Natural killer cell (primary cell): ENCODE results near the gene TFCP2. TPM values are rescaled to one million over a fixed set of nuclear protein-coding genes. Genes with fewer than 3 reads are reported as not detected.

Source experiments
- ATAC-seq, 3 donors: fragments of 150-1000 bp in 2 of 3; fragments of 200-7000 bp in 1 of 3; cut with Tn5 transposase; 1 replicate in 1 of 3; 2 replicates in 2 of 3; pipeline ENCODE4 v1.10.0; 2021; ENCODE audit warnings: mild to moderate bottlenecking in 2 of 3, moderate library complexity in 2 of 3
- DNase-seq, 2 donors: peaks; one replicate each; pipeline versions ENCODE4 v3.0.0 to v3.0.0-alpha.2; 2013 to 2021; ENCODE audit warnings: mixed read lengths in 1 of 2
- H3K27ac ChIP-seq: one replicate; pipeline ENCODE4 v1.5.1; 2013; ENCODE audit warnings: mild to moderate bottlenecking, low read length
- H3K27me3 ChIP-seq: one replicate; pipeline ENCODE4 v1.6.1; 2013; ENCODE audit warnings: low read length; ENCODE audit not compliant: control insufficient read depth, insufficient read depth
- H3K36me3 ChIP-seq: one replicate; pipeline ENCODE4 v1.6.1; 2013; ENCODE audit warnings: low read length; ENCODE audit not compliant: control insufficient read depth, insufficient read depth
- H3K4me1 ChIP-seq: one replicate; pipeline ENCODE4 v1.6.1; 2013; ENCODE audit warnings: low read length; ENCODE audit not compliant: control insufficient read depth, insufficient read depth
- H3K4me3 ChIP-seq: one replicate; pipeline ENCODE4 v1.5.1; 2013; ENCODE audit warnings: low read length
- H3K9me3 ChIP-seq: one replicate; pipeline ENCODE4 v1.6.1; 2013; ENCODE audit warnings: low read length; ENCODE audit not compliant: control insufficient read depth, insufficient read depth
- H3K27ac Mint-ChIP-seq, 2 donors: one replicate each; pipeline ENCODE4 v1.8.0; 2022; ENCODE audit warnings: mild to moderate bottlenecking in 2 of 2, mixed read lengths in 2 of 2, moderate library complexity in 1 of 2
- H3K27me3 Mint-ChIP-seq, 2 donors: one replicate each; pipeline ENCODE4 v1.8.0; 2022; ENCODE audit warnings: low read depth in 2 of 2, mixed read lengths in 2 of 2
- H3K36me3 Mint-ChIP-seq: one replicate; pipeline ENCODE4 v1.8.0; 2022; ENCODE audit warnings: mixed read lengths
- H3K4me1 Mint-ChIP-seq, 2 donors: one replicate each; pipeline ENCODE4 v1.8.0; 2022; ENCODE audit warnings: mixed read lengths in 2 of 2
- H3K4me3 Mint-ChIP-seq: one replicate; pipeline ENCODE4 v1.8.0; 2022; ENCODE audit warnings: mild to moderate bottlenecking, moderate library complexity, mixed read lengths
- H3K9me3 Mint-ChIP-seq, 2 donors: one replicate each; pipeline ENCODE4 v1.8.0; 2022; ENCODE audit warnings: mixed read lengths in 2 of 2
- CTCF ChIP-seq: fragments of 200-600 bp; IDR thresholded peaks from one replicate; pipeline ENCODE4 v1.8.0; 2022; ENCODE audit warnings: antibody characterized with exemption
- WGBS: methylation state at CpG from one replicate; pipeline ENCODE4 v1.1.7; 2013; ENCODE audit warnings: missing lambda C conversion rate; ENCODE audit not compliant: insufficient coverage; 5-methylcytosine and 5-hydroxymethylcytosine counted together
- intact Hi-C: fragments of 100-400 bp; cut with micrococcal nuclease; formaldehyde crosslinking; loops from one replicate; pipeline ENCODE4 v1.14.2; 2022
- total RNA-seq, 4 donors: library from RNA; stranded (reverse); fragments of 120-200 nt in 1 of 4; gene quantifications; one replicate each; pipeline versions ENCODE4 v1.2.3 to v1.2.4, GENCODE V29; 2013 to 2022

Gene TFCP2
- total RNA-seq, 3 donors from 2014 or later (not counting 1 experiment from before 2014, with no cell fraction given), result 26.6 to 34.8 (median 34.8) TPM

GRCh38 chr12:51188359-51189051, 15.6 kb upstream of the TFCP2 start:
- H3K4me1 ChIP-seq, result no peaks in the 10 kb centered on the region
- no peak overlapping the region for H3K27ac Mint-ChIP-seq
- H3K9me3 Mint-ChIP-seq, result no peaks in the 10 kb centered on the region
- H3K4me3 Mint-ChIP-seq, result no peak overlapping the region
- H3K36me3 Mint-ChIP-seq, result no peaks in the 10 kb centered on the region
- H3K36me3 ChIP-seq, result no peaks in the 10 kb centered on the region
- ATAC-seq (no peak), DNase-seq (no peak)
- intact Hi-C loops, result no loop called here
- 75% methylated on average over 14 of the region's 14 CpGs for WGBS
- no peaks in the 10 kb centered on the region for H3K9me3 ChIP-seq
- H3K27me3 Mint-ChIP-seq, result no peaks in the 10 kb centered on the region
- no peak for TF ChIP-seq CTCF
- no peak overlapping the region for H3K4me3 ChIP-seq
- no peaks in the 10 kb centered on the region for H3K27me3 ChIP-seq
- no peaks in the 10 kb centered on the region for H3K4me1 Mint-ChIP-seq
- H3K27ac ChIP-seq, result no peak overlapping the region

- intact Hi-C loops, result no loop called here
- no peak for ATAC-seq
- H3K27ac Mint-ChIP-seq, result no peak overlapping the region
- H3K4me1 Mint-ChIP-seq, result no peaks in the 10 kb centered on the region
- no peaks in the 10 kb centered on the region for H3K27me3 Mint-ChIP-seq
- no peaks in the 10 kb centered on the region for H3K9me3 ChIP-seq
- no peak overlapping the region for H3K27ac ChIP-seq
- no peak overlapping the region for H3K4me3 ChIP-seq
- TF ChIP-seq CTCF, result no peak
- no peaks in the 10 kb centered on the region for H3K9me3 Mint-ChIP-seq
- WGBS, result 76% methylated on average over 5 of the region's 5 CpGs
- H3K27me3 ChIP-seq, result no peaks in the 10 kb centered on the region
- no peak for DNase-seq
- no peak overlapping the region for H3K4me3 Mint-ChIP-seq
- no peaks in the 10 kb centered on the region for H3K4me1 ChIP-seq
- no peaks in the 10 kb centered on the region for H3K36me3 ChIP-seq
- H3K36me3 Mint-ChIP-seq, result no peaks in the 10 kb centered on the region
Measured at GRCh38 chr12:51187370-51187987, 14.5 kb upstream of the TFCP2 start.

GRCh38 chr12:51186465-51187085, 13.6 kb upstream of the TFCP2 start:
- Histone ChIP-seq H3K9me3 (no peaks in the 10 kb centered on the region), H3K4me1 (no peaks in the 10 kb centered on the region), H3K4me3 (no peak overlapping the region), H3K36me3 (no peaks in the 10 kb centered on the region), H3K27me3 (no peaks in the 10 kb centered on the region), H3K27ac (no peak overlapping the region)
- DNase-seq (no peak), ATAC-seq (no peak)
- no peak for TF ChIP-seq CTCF
- WGBS, result 74% methylated on average over 3 of the region's 3 CpGs
- Mint-ChIP-seq H3K4me3 (no peak overlapping the region), H3K27ac (no peak overlapping the region), H3K36me3 (no peaks in the 10 kb centered on the region), H3K4me1 (no peaks in the 10 kb centered on the region), H3K27me3 (no peaks in the 10 kb centered on the region), H3K9me3 (no peaks in the 10 kb centered on the region)
- intact Hi-C loops, result no loop called here
